Lower lobe of right lung (tissue), 2 donors: Measurements from ENCODE around the gene LARP1. TPM values are rescaled to one million over a fixed set of nuclear protein-coding genes. Genes with fewer than 3 reads are reported as not detected.

Experiments
- ATAC-seq, 2 donors: fragments of 200-7000 bp; cut with Tn5 transposase; one replicate each; pipeline ENCODE4 v1.9.1; 2020 to 2022; ENCODE audit warnings: mild to moderate bottlenecking in 2 of 2, moderate library complexity in 2 of 2
- DNase-seq: peaks from one replicate; pipeline ENCODE4 v3.0.0-alpha.2; 2020
- H3K27ac ChIP-seq: fragments of 200-600 bp; one replicate; pipeline ENCODE4 v1.8.0; 2022
- H3K27me3 ChIP-seq: fragments of 200-600 bp; one replicate; pipeline ENCODE4 v1.8.0; 2022; ENCODE audit warnings: low read depth
- H3K36me3 ChIP-seq: fragments of 200-600 bp; one replicate; pipeline ENCODE4 v1.8.0; 2022; ENCODE audit warnings: mild to moderate bottlenecking
- H3K4me1 ChIP-seq: fragments of 200-600 bp; one replicate; pipeline ENCODE4 v1.8.0; 2022
- H3K4me3 ChIP-seq: fragments of 200-600 bp; one replicate; pipeline ENCODE4 v1.8.0; 2022; ENCODE audit warnings: mild to moderate bottlenecking
- H3K9me3 ChIP-seq: fragments of 200-600 bp; one replicate; pipeline ENCODE4 v1.8.0; 2022
- intact Hi-C: fragments of 100-400 bp; cut with DNase I; formaldehyde crosslinking; loops from one replicate; pipeline ENCODE4 v1.11.0; 2022
- microRNA-seq: library from miRNA; unstranded; fragments of <30 nt; microRNA quantifications from one replicate; pipeline ENCODE4 v1.2.0, GENCODE V29; 2020; ENCODE audit warnings: borderline number of aligned reads
- total RNA-seq: library from RNA; stranded (reverse); fragmentation: NEBNext Ultra II Directional; extraction: Animal tissue kit (Norgen Biotek cat#: 25700); gene quantifications from one replicate; pipeline ENCODE4 v1.2.1, GENCODE V29; 2021
- TF ChIP-seq, protein P1 (sequence below): fragments of 200-600 bp; IDR thresholded peaks from one replicate; pipeline ENCODE4 v1.8.0; 2022; ENCODE audit warnings: antibody characterized with exemption, mild to moderate bottlenecking
- donor health status: DM: no; HTN: yes; CAD: no; lungs with severe emphysema.

LARP1 gene
- total RNA-seq, 1 donor from 2014 or later: 143 TPM

DNA sequence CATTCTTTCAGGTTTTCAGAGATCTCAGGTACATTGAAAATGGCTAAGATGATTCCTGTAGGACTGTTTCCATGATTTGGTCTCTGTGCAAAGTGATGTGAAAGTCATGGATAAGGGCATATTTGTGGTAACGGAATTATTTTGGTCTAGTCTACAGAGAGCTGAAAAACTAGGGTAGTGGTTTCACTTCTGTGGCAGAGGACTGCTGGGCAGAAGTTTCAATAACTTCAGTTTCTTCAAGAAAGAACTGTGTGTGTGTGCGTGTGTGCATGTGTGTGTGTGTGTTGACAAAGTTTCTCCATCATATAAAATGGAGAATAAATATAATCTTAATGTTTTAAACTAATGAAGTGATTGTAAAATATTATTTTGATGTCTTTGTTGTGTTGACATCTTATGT is 107.6 kb downstream of the LARP1 start:
- H3K36me3 ChIP-seq: peaks cover 47% of the 10 kb centered on the region
- no peak overlapping the region for H3K4me3 ChIP-seq
- TF ChIP-seq, protein P1, sequence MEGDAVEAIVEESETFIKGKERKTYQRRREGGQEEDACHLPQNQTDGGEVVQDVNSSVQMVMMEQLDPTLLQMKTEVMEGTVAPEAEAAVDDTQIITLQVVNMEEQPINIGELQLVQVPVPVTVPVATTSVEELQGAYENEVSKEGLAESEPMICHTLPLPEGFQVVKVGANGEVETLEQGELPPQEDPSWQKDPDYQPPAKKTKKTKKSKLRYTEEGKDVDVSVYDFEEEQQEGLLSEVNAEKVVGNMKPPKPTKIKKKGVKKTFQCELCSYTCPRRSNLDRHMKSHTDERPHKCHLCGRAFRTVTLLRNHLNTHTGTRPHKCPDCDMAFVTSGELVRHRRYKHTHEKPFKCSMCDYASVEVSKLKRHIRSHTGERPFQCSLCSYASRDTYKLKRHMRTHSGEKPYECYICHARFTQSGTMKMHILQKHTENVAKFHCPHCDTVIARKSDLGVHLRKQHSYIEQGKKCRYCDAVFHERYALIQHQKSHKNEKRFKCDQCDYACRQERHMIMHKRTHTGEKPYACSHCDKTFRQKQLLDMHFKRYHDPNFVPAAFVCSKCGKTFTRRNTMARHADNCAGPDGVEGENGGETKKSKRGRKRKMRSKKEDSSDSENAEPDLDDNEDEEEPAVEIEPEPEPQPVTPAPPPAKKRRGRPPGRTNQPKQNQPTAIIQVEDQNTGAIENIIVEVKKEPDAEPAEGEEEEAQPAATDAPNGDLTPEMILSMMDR: no peak
- no peak overlapping the region for H3K27ac ChIP-seq
- intact Hi-C loops: no loop called here
- no peak for DNase-seq
- ATAC-seq: no peak
- H3K27me3 ChIP-seq: no peaks in the 10 kb centered on the region
- H3K9me3 ChIP-seq: no peaks in the 10 kb centered on the region
- H3K4me1 ChIP-seq: peaks cover 52% of the 10 kb centered on the region

DNA sequence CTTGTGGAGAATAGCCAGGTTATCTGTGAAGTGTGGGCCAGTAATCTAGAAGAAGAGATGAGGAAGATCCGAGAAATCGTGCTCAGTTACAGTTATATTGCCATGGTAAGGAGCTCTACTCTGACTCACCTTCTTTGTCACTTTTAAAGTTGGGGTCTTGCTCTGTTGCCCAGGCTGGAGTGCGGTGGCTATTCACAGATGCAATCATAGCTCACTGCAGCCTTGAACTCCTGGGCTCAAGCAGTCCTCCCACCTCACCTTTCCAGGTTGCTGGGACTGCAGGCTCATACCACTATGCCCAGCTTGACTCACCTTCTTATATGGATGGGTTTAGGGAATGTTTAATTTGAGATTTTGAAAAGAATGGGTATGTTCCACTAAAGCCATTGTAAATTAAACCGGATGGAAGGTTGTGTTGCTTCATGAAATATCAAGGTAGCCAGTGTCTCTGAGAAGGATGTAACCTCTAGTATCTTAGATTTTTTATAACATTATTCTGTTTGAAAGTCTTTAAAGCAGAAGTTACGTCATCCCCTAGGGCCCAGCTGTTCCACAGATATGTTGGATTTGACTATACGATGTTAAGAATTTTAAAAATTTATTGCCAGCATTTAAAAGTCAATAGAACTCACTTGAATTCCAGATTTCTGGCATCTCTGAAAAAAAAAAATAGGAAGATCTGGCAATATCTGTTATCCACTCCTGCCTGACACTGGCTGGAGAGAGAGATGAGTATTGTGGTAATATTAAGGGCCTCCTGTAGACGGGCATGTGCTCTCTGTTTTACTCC is 108.3 kb downstream of the LARP1 start:
- DNase-seq (no peak), ATAC-seq (no peak)
- peaks cover 52% of the 10 kb centered on the region for H3K4me1 ChIP-seq
- no peak overlapping the region for H3K27ac ChIP-seq
- H3K4me3 ChIP-seq: no peak overlapping the region
- TF ChIP-seq, protein P1: no peak
- no peaks in the 10 kb centered on the region for H3K27me3 ChIP-seq
- H3K9me3 ChIP-seq: no peaks in the 10 kb centered on the region
- intact Hi-C loops: no loop called here
- peaks cover 54% of the 10 kb centered on the region for H3K36me3 ChIP-seq

DNA sequence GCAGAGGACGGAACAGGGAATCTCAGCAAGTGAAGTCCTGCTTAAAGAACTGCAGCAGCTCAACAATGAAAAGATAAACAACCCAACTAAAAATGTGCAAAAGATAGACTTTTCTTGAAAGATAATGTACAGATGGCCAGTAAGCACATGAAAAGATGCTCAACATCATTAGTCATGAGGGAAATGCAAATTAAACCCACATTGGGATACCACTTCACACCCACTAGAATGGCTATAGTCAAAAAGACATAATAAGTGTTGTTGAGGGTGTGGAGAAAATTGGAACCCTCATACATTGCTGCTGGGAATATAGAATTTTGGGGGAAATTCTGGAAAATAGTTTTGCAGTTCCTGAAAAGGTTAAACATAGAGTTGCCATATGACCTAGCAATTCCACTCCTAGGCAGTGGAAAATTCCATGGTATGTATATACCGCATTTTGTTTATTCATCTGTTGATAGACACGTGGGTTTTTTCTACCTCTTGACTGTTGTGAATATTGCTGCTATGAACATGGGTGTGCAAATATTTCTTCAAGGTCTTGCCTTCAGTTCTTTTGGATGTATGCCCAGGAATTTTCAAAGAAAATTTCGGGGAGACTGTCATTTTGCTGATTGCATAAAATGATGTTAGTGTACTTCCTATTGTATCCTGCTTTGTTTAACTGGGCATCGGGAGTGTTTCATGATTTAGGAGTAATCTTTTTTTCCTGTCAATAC is 110.4 kb downstream of the LARP1 start:
- Histone ChIP-seq H3K27ac (no peak overlapping the region), H3K27me3 (no peaks in the 10 kb centered on the region), H3K4me3 (no peak overlapping the region), H3K36me3 (peaks cover 69% of the 10 kb centered on the region), H3K4me1 (peaks cover 40% of the 10 kb centered on the region), H3K9me3 (no peaks in the 10 kb centered on the region)
- TF ChIP-seq, protein P1: no peak
- ATAC-seq (peak in 1 of 2 donors; percentile 8), DNase-seq (no peak)
- intact Hi-C loops: no loop called here

DNA sequence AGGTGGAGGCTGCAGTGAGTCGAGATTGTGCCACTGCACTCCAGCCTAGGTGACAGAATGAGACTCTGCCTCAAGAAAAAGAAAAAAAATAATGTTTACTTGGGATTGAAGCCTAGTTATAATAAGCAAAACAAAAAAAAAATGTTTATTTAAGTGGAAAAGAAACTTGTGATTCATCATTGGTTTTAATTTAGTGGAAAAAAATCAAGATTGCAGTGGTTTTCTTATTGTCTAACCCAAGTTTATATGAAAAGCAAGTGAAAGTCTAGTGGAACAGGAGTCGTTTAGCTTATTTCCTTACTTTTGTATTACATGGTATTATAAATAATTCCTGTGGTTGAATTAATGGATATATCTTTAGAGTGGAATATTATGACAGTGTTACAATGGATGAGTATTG is 111.7 kb downstream of the LARP1 start:
- H3K27ac ChIP-seq: no peak overlapping the region
- no peak for DNase-seq
- peaks cover 82% of the 10 kb centered on the region for H3K36me3 ChIP-seq
- H3K4me3 ChIP-seq: no peak overlapping the region
- no peak for ATAC-seq
- H3K4me1 ChIP-seq: peaks cover 28% of the 10 kb centered on the region
- intact Hi-C loops: no loop called here
- TF ChIP-seq, protein P1: no peak
- H3K9me3 ChIP-seq: no peaks in the 10 kb centered on the region
- H3K27me3 ChIP-seq: no peaks in the 10 kb centered on the region

Small RNA genes within 50 kb of the gene (microRNA-seq; reads per million reads assigned to microRNA genes)
- not detected for gene MIR378H

Other genes starting within 250 kb of the LARP1 start
- gene FAXDC2, start 95.2 kb downstream of the LARP1 start, total RNA-seq: 72.7 TPM
- gene CNOT8, start 103.2 kb downstream of the LARP1 start, total RNA-seq: 106 TPM
- 13.4 TPM for gene GEMIN5, start 182.8 kb downstream of the LARP1 start, total RNA-seq
- gene MRPL22, start 185.7 kb downstream of the LARP1 start, total RNA-seq: 31.2 TPM